ENCODE results near the gene NHEJ1. TPM values are rescaled to one million over a fixed set of nuclear protein-coding genes. Genes with fewer than 3 reads are reported as not detected.

The NHEJ1 gene
- total and polyA plus RNA-seq, 4 donors, result 6.1 to 13.5 (median 9.9) TPM

DNA sequence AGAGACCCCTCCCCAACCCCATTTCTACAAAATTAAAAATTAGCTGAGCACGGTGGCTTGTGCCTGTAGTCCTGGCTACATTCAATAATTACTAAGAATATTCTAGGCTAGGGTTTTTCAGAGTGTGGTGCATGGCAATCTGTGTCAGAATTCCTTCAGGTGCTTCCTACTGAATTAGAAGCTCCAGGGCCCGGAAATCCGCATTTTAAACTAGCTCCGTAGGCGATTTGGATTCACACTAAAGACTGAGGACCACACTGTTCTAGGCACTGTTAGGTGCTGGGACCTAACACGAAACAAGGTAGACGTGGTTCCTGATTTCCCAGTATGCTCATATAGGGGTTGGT lies 45.3 kb upstream of the NHEJ1 start:
- Histone ChIP-seq H3K9me3 (ENCODE audit: control insufficient read depth in 4 of 4, low read length in 3 of 4) (no peaks in the 10 kb centered on the region), H3K27ac (ENCODE audit: low read depth in 1 of 2, low read length in 2 of 2) (peak overlapping the region; percentile 95 to 97), H3K36me3 (ENCODE audit: control insufficient read depth in 4 of 4, insufficient read depth in 3 of 4, low read depth in 1 of 4, low read length in 3 of 4) (peaks cover 2 to 16% (median 8%) of the 10 kb centered on the region in 4 donors), H3K4me3 (ENCODE audit: low read depth in 1 of 3, low read length in 3 of 3) (peak overlapping the region; percentile 78 to 95 (median 84)), H3K4me1 (ENCODE audit: control insufficient read depth in 4 of 4, insufficient read depth in 4 of 4, low read length in 3 of 4) (peaks cover 3 to 26% (median 23%) of the 10 kb centered on the region in 4 donors), H3K27me3 (ENCODE audit: control insufficient read depth in 4 of 4, insufficient read depth in 4 of 4, low read length in 3 of 4) (no peaks in the 10 kb centered on the region), H3K9ac (ENCODE audit: low read depth in 1 of 2, low read length in 2 of 2) (peak overlapping the region; percentile 89 to 97)
- no peak for TF ChIP-seq JUND (IDR thresholded peaks at IDR 0.05)
- TF ChIP-seq FOXA1 (IDR thresholded peaks at IDR 0.05), result no peak
- TF ChIP-seq EGR1 (IDR thresholded peaks at IDR 0.05; ENCODE audit: low read depth in 2 of 2), result no peak
- TF ChIP-seq, protein P1, sequence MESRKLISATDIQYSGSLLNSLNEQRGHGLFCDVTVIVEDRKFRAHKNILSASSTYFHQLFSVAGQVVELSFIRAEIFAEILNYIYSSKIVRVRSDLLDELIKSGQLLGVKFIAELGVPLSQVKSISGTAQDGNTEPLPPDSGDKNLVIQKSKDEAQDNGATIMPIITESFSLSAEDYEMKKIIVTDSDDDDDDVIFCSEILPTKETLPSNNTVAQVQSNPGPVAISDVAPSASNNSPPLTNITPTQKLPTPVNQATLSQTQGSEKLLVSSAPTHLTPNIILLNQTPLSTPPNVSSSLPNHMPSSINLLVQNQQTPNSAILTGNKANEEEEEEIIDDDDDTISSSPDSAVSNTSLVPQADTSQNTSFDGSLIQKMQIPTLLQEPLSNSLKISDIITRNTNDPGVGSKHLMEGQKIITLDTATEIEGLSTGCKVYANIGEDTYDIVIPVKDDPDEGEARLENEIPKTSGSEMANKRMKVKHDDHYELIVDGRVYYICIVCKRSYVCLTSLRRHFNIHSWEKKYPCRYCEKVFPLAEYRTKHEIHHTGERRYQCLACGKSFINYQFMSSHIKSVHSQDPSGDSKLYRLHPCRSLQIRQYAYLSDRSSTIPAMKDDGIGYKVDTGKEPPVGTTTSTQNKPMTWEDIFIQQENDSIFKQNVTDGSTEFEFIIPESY (IDR thresholded peaks at IDR 0.05), result no peak
- TF ChIP-seq NR2F2 (IDR thresholded peaks at IDR 0.05), result no peak
- TF ChIP-seq, protein P2, sequence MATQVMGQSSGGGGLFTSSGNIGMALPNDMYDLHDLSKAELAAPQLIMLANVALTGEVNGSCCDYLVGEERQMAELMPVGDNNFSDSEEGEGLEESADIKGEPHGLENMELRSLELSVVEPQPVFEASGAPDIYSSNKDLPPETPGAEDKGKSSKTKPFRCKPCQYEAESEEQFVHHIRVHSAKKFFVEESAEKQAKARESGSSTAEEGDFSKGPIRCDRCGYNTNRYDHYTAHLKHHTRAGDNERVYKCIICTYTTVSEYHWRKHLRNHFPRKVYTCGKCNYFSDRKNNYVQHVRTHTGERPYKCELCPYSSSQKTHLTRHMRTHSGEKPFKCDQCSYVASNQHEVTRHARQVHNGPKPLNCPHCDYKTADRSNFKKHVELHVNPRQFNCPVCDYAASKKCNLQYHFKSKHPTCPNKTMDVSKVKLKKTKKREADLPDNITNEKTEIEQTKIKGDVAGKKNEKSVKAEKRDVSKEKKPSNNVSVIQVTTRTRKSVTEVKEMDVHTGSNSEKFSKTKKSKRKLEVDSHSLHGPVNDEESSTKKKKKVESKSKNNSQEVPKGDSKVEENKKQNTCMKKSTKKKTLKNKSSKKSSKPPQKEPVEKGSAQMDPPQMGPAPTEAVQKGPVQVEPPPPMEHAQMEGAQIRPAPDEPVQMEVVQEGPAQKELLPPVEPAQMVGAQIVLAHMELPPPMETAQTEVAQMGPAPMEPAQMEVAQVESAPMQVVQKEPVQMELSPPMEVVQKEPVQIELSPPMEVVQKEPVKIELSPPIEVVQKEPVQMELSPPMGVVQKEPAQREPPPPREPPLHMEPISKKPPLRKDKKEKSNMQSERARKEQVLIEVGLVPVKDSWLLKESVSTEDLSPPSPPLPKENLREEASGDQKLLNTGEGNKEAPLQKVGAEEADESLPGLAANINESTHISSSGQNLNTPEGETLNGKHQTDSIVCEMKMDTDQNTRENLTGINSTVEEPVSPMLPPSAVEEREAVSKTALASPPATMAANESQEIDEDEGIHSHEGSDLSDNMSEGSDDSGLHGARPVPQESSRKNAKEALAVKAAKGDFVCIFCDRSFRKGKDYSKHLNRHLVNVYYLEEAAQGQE (IDR thresholded peaks at IDR 0.05), result no peak
- TF ChIP-seq GABPA (IDR thresholded peaks at IDR 0.05 in 1 of 2, conservative IDR thresholded peaks at IDR 0.05 in 1 of 2), result no peak
- TF ChIP-seq, protein P3, sequence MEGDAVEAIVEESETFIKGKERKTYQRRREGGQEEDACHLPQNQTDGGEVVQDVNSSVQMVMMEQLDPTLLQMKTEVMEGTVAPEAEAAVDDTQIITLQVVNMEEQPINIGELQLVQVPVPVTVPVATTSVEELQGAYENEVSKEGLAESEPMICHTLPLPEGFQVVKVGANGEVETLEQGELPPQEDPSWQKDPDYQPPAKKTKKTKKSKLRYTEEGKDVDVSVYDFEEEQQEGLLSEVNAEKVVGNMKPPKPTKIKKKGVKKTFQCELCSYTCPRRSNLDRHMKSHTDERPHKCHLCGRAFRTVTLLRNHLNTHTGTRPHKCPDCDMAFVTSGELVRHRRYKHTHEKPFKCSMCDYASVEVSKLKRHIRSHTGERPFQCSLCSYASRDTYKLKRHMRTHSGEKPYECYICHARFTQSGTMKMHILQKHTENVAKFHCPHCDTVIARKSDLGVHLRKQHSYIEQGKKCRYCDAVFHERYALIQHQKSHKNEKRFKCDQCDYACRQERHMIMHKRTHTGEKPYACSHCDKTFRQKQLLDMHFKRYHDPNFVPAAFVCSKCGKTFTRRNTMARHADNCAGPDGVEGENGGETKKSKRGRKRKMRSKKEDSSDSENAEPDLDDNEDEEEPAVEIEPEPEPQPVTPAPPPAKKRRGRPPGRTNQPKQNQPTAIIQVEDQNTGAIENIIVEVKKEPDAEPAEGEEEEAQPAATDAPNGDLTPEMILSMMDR (IDR thresholded peaks at IDR 0.05; ENCODE audit: low read depth, low read length, missing input control), result no peak
- TF ChIP-seq TAF1 (conservative IDR thresholded peaks at IDR 0.05), result no peak
- no peak for TF ChIP-seq FOXA2 (IDR thresholded peaks at IDR 0.05)
- TF ChIP-seq HNF4G (IDR thresholded peaks at IDR 0.05), result no peak
- no peak for TF ChIP-seq RXRA (IDR thresholded peaks at IDR 0.05)
- no peak for TF ChIP-seq YY1 (IDR thresholded peaks at IDR 0.05)
- TF ChIP-seq RAD21 (IDR thresholded peaks at IDR 0.05), result no peak
- no peak for TF ChIP-seq ATF3 (IDR thresholded peaks at IDR 0.05)
- TF ChIP-seq, protein P4, sequence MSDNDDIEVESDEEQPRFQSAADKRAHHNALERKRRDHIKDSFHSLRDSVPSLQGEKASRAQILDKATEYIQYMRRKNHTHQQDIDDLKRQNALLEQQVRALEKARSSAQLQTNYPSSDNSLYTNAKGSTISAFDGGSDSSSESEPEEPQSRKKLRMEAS (IDR thresholded peaks at IDR 0.05), result no peak
- TF ChIP-seq HNF4A (conservative IDR thresholded peaks at IDR 0.05), result no peak
- WGBS, result 22% methylated on average over 7 of the region's 7 CpGs
- no peak for DNase-seq (ENCODE audit: low spot score)

GRCh38 chr2:219205165-219205538 lies 44.5 kb upstream of the NHEJ1 start:
- no peaks in the 10 kb centered on the region for H3K9me3 ChIP-seq (ENCODE audit: control insufficient read depth in 4 of 4, low read length in 3 of 4)
- H3K27me3 ChIP-seq (ENCODE audit: control insufficient read depth in 4 of 4, insufficient read depth in 4 of 4, low read length in 3 of 4), result no peaks in the 10 kb centered on the region
- H3K27ac ChIP-seq (ENCODE audit: low read depth in 1 of 2, low read length in 2 of 2), result no peak overlapping the region
- 89% methylated on average over 5 of the region's 5 CpGs for WGBS
- H3K4me1 ChIP-seq (ENCODE audit: control insufficient read depth in 4 of 4, insufficient read depth in 4 of 4, low read length in 3 of 4), result peaks cover 3 to 26% (median 23%) of the 10 kb centered on the region in 4 donors
- no peak overlapping the region for H3K4me3 ChIP-seq (ENCODE audit: low read depth in 1 of 3, low read length in 3 of 3)
- H3K9ac ChIP-seq (ENCODE audit: low read depth in 1 of 2, low read length in 2 of 2), result no peak overlapping the region
- peaks cover 0 to 10% (median 5%) of the 10 kb centered on the region in 4 donors for H3K36me3 ChIP-seq (ENCODE audit: control insufficient read depth in 4 of 4, insufficient read depth in 3 of 4, low read depth in 1 of 4, low read length in 3 of 4)
- no peak for DNase-seq (ENCODE audit: low spot score)
- TF ChIP-seq JUND (IDR thresholded peaks at IDR 0.05) (no peak), ATF3 (IDR thresholded peaks at IDR 0.05) (no peak), HNF4A (conservative IDR thresholded peaks at IDR 0.05) (no peak)
